Lung microvascular endothelial cell (primary cell): ENCODE data around the gene ITGB1. TPM values are rescaled to one million over a fixed set of nuclear protein-coding genes. Genes with fewer than 3 reads are reported as not detected.
A peak's percentile ranks its signal among the peaks of the same experiment; 100 is the strongest.
"Not testable (repeated sequence)": the region's sequence is repeated elsewhere in the genome, so short reads cannot be mapped to it uniquely, and the experiment has no call there.

Experiments
- DNase-seq, 2 donors: peaks; one replicate each; pipeline versions ENCODE4 v3.0.0 to v3.0.0-alpha.2; 2010; ENCODE audit warnings: low read depth in 2 of 2
- total RNA-seq: library from RNA; depleted of rRNA; stranded (reverse); fragments of >200 nt; gene quantifications from 2 replicates; pipeline ENCODE4 v1.2.1, GENCODE V29; 2014

Gene ITGB1
- total RNA-seq, 1 donor from 2014 or later, result 1,017 TPM

DNA sequence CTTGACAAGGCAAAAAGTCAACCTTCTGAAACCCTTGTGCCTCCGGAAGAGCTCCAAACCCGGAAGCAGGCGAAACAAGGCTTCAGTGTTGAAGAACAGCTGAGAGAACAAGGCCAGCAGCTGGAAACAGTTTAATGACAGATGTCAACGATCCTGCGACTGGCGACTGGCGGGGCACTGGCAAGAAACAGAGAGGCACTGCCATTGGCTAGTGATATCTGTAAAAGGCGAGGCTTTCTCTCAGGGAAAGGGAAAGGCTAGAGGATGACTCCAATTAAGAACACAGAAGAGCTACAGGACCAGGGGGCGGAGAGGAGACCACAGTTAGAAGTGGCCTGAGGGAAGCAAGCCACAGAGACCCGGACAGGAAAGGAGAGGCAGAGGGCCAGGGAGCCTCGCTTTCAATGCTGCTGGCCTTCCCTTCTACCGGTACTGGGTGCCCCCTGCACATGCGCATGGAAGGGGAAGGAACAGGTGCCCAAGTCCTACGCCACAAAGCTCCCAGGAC is 19.4 kb downstream of the ITGB1 start:
- DNase-seq, result peak; percentile 38 to 48

DNA sequence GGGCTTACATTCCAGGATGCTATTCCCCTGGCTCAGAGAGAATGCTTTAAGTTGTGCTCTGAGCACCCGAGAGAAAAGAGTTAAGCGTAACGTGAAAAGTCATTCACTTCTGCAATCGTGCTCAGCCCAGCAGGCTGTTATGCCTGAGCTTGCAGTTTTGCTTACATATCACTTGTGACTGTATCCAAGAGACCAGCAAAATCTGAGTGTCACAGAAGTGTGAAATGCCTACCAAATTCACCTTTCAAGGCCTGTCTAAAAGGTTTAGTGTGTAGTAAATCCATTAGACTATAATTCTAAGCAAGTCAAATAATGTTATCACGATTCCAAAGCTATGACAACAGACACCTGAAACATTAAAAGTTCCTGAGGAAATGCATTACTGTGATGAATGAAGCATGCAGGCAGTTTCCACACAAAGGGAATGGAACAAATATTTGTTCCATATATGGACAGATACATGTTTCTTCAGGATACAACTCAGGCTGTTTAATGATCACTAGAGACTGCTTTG is 20.1 kb downstream of the ITGB1 start:
- peak; percentile 43 to 81 for DNase-seq

DNA sequence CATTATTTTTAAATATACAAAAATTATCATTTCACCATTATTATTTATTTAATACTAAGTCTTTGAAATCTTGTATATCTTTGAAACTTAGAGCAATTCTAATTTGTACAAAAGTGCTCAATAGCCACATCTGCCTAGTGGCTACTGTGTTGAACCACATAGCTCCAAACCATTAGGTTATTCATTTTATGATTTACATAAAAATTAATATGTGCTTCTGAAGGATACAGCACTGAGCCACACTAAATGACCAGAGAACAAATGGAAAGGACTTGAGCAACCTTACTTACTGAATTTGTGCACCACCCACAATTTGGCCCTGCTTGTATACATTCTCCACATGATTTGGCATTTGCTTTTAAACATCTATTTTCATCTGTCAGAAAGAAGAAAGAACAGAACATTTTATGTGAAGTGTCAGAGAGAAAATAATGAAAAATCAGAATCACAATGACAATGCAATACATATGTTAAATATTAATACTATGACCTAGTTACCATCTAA is 25.8 kb downstream of the ITGB1 start:
- no peak for DNase-seq

DNA sequence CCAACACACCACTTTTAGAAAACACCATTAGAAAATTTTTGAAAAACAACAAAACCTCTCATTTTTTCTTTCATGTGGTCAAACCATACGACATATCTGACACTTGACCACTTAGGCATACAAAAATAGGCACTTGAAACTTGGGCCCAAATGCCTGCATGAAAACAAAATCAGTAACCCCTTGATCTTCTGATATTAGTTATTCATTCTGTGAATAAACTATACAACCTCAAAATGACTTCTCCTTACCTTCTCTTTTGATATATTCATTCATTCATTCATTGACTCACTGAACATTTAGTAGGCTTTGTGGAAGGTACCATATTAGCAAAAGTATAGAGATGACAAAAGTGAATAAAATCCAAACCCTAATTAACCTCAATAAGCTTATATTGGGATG is 26.4 kb downstream of the ITGB1 start:
- DNase-seq, result no peak

DNA sequence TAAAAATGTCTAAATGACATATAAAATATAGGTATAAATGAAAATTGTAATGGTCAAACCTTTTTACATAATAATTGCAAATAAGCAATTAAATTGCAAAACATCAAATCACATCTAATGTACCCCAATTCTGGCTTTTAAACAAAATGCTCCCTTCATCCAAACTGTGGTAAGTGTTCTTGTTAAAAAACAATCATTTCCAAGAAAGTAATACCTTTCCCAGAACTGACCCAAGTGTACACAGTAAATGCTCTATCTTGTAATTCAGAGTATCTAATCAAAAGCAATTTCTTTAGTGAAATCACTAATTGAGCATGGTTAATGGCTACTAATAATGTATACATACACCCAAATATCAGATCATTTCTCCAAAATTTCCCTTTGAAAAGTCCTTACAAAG is 28.0 kb downstream of the ITGB1 start:
- DNase-seq, result no peak

DNA sequence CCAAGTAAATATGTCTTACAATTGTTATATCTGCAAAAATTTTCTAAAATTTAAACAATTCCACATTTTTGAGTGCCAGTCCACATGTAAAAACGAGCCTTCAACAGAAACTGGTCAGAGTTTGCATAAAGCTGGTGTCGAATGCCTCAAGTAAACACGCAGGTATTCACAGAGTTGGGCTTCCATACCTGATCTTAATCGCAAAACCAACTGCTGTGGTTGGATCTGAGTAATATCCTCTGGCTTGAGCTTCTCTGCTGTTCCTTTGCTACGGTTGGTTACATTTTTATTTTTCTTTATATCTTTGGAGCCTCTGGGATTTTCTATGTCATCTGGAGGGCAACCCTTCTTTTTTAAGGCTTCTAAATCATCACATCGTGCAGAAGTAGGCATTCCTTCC is 28.4 kb downstream of the ITGB1 start:
- DNase-seq, result no peak

DNA sequence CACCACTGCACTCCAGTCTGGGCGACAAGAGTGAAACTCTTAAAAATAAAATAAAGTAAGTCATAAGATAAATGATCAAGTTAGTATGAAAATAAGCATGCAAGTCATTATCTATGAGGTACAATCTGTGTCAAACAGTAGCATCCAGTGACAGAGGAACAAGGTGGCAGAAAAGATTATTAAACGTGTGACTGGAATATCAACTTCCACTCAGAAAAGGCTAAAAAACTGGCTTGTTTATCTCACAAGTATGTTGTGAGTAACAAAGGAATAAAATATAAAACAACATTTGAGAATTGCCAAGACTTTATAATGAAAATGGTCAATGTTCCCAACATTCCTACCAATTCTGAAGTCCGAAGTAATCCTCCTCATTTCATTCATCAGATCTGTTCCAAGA is 30.3 kb downstream of the ITGB1 start:
- DNase-seq, result no peak

DNA sequence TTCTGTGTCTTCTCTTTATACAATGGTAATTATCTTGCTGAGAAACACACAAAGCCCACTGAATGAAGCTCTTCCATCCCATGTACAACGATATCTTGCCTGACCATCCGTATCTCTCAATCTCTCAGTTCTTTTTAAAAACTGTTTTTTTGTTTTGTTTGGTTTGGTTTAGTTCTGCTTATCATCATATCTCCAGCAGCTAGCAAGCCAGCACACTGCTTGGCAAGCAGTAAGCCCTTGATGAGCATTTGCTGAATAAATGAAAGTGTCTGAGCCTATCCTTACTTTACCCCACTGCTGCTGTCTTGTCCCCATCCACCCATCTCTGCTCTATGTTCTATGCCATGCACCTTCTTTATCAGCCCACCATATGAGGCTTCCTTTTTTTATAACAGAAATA is 34.2 kb downstream of the ITGB1 start:
- DNase-seq, result no peak

DNA sequence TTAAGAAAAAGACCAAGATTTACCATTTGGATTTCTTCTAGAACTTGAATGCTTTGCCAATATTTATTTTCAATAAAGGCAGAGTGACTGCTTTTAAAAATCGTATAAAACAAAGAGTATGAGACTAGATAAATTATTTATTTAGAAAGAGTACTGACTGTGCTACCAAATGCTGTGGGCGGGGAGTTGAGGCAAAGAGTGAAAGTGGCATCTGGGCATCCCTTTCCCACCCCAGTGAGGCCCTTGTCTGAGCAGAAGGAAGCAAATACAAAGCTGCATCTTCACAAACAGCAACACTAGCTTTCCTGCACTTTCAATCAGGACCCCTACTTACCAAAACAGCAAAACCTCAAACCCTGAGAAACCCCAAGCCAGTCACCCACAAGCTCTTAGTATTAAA is 34.9 kb downstream of the ITGB1 start:
- DNase-seq, result no peak

DNA sequence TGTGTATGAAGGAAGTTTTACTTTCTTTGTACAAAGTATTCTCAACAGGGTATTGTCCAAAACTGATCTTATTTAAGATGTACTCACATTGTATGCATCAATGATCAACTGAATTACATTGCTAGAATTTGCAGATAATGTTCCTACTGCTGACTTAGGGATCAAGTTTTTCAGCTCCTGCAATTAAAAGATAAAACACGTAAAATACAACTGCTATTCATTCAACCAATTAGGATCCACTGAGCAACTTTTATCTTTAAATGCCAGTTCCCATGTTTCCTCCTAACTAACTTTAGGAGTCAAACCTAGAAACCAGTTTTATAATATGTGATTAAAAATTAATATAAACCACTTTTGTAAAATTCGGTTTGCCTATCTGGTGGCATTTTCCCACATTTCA is 35.9 kb downstream of the ITGB1 start:
- no peak for DNase-seq

DNA sequence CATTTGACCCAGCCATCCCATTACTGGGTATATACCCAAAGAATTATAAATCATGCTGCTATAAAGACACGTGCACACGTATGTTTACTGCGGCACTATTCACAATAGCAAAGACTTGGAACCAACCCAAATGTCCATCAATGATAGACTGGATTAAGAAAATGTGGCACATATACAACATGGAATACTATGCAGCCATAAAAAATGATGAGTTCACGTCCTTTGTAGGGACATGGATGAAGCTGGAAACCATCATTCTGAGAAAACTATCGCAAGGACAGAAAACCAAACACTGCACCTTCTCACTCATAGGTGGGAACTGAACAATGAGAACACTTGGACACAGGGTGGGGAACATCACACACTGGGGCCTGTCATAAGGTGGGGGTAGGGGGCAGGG is 40.2 kb downstream of the ITGB1 start:
- not testable (repeated sequence) for DNase-seq

DNA sequence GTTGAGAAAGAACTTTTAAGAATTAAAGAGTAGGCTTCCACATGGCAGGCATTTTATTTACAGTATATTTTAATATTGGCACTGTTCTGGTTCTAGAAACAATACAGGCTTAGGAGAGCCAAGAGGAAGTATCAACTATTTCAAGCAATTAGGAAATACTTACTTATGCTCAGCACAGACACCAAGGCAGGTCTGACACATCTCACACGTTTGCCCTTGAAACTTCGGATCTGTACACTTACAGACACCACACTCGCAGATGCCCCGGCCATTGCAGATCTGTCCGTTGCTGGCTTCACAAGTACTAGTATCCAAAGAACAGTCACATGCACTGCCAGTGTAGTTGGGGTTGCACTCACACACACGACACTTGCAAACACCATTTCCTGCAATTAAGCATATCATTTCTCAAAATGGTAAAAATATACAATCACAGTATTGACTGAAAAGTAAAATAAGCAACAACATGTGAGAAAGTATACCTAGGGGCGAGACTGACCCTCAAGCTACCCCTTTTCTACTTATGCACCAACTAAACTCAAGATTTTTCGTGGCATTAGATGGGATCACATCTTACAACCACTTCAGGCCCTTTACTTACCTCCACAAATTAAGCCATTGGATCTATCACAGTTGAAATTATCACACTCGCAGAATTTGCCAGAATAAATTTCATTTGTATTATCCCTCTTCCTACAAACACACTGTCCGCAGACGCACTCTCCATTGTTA is 46.6 kb downstream of the ITGB1 start:
- DNase-seq, result no peak

DNA sequence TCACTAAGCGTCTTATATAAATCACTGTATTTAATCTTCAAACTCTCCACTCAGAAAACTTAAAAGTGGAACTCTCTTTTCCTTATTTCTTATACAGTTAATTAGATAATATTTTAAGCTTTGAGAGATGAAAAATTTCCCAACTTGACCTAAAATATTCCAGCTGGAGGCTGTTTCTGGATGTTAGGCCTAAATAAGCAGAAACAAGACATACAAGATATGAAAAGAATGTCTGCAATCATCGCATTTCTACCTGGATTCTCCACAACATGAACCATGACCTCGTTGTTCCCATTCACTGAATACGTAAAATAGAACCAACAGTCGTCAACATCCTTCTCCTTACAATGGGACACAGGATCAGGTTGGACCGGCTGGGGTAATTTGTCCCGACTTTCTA is 48.1 kb downstream of the ITGB1 start:
- not testable (repeated sequence) for DNase-seq

DNA sequence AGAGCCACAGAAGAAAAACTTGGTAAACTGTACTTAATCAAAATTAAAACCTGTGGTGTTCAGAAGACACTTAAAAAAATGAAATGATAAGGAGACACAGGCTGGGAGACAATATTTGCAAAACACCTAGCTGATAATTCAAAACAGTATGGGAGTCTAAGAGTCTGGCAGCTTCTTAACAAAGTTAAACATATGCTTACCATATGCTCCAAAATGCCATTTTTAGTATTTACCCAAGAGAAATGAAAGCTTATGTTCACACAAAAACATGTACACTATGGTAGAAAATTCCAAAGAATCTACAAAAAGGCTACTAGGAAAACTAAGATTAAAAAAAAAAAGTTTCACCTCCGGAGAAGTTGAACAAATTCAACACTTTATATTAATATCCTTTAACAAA is 48.6 kb downstream of the ITGB1 start:
- no peak for DNase-seq

DNA sequence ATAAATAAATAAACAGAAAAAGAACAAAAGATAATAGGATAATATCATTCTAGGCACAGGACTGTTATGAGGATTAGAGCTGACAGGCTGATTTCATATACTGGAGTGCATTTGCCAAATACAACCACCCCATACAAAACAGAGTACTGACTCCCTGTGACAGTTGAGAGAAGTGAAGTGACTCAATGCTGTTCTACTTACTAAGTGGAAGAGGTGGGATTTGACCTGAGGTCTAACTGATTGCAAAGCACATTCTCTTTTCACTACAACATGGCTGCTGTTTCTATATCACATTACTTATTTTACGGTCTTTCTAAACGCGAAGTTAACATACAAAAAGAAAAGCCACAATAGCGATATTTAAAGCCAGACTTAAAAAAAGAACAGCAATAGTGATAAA is 51.4 kb downstream of the ITGB1 start:
- DNase-seq, result no peak

DNA sequence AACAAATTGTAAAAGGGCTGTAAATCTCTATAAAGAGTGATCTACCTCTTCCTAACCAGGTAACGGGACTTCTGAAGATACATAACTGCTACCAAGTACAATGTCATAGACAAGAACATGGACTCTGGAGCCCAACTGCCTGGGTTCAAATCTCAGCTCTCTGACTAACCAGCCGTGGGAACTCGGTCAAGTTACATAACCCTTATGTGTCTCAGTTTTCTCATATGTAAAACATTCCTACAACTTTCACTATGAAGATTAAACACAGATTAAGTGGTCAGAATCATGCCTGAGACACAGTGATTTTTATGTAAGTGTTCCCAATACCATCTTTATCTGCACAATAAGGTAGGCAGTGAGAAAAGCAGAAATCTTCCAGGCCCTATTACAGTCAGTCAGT is 52.6 kb downstream of the ITGB1 start:
- DNase-seq, result no peak

DNA sequence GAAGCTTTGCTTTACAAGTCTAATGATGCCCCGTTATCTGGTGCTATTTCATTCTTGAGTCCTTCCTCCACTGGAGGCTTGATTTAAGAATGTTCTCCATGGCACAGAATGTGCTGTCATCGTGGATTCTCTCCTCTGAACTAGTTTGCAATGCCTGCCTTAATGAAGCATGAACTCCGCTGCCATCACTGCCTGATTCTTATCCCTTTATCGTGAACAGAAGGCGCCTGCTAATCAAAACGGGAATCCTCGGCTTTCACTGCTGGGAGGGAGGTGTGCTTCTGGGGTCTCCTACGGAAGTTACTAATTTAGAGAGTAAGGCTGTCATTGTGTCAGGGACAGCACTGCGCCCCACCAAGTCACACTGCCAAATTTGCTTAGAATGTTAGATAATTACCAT is 56.2 kb downstream of the ITGB1 start:
- DNase-seq, result no peak

DNA sequence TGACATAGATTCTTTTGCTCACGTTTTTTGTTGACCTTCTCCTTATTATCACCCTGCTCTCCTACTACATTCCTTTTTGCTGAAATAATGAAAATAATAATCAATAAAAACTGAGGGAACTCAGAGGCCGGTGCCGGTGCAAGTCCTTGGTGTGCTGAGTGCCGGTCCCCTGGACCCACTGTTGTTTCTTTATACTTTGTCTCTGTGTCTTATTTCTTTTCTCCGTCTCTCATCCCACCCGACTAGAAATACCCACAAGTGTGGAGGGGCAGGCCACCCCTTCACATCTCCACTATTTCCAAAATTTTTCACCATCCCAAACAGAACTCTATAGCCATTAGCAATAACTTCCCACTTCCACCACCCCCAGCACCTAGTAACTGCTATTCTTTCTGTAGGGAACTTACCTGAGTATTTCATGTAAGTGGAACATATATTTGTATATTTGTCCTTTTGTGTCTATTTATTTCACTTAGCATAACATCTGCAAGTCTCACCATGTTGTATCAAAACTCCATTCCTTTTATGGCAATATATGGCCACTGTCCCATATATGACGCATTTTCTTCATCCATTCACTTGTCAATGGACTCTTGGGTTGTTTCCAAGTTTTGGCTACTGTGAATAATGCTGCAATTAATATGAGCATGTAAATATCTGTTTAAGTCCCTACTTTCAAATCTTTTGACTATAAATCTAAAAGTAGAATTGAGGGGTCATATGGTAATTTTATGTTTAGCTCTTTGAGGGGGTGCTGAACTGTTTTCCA is 62.6 kb downstream of the ITGB1 start:
- peak in 1 of 2 donors; percentile 19 for DNase-seq

DNA sequence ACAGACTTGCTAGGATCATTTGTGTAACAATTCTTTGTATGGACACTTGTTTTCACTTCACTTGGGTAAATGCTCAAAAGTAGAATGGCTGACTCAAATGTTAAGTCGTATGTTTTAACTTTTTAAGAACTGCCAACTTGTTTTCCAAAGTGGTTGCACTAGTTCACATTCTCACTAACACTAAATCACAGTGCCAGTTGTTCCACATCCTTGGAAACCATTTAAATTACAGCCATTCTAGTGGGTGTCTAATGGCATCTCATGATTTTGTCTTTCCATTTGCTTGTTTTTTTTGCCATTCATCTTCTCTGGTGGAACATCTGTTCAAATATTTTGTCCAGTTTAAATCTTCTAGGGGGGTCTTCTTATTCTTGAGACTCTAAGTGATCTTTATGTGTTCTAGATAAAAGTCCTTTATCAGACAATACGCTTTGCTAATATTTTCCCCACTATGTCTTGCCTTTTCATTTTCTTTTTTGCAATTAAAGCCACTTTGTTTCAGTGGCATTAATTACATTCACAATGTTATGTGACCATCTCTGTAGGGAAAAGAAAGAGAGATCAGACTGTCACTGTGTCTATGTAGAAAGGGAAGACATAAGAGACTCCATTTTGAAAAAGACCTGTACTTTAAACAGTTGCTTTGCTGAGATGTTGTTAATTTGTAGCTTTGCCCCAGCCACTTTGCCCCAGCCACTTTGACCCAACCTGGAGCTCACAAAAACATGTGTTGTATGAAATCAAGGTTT is 63.9 kb downstream of the ITGB1 start:
- no peak for DNase-seq

DNA sequence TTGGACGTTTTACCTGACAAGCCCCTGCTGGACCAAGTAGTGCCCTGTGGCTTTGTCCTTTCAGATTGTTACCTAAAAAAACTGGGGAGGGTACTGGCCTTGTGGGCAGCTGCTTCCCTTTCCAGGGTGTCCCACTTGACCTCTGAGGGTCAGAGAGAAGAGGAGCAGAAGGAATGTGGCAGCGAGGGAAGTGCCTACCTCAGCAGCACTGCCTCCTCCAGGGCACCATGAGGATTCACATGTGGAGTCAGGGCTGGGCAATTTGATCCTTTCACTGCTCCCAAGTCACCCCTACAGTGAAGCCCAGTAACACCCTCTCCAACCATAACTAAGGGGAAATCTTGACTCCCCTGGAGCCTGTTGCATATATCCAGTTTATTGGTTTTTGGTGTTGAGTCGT is 64.6 kb downstream of the ITGB1 start:
- no peak for DNase-seq

DNA sequence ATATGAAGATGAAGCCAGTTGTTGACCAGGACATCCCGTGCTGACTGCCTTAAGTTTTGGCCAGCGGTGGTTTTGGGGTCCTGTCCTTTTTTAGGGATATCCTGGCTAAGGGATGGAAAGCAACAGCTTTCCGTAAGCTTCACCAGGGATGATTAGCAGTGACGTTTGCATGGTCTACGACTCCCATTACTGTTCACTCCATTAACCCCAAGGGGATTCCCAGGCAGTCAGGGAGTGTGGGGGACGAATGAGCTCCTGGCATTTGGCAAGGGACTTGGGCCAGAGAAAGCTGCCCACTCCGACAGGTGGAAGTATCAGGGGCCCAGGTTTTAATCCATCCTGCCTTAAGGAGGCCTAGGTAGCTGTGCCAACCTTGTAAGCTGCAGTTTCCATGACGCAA is 66.8 kb downstream of the ITGB1 start:
- DNase-seq, result no peak

DNA sequence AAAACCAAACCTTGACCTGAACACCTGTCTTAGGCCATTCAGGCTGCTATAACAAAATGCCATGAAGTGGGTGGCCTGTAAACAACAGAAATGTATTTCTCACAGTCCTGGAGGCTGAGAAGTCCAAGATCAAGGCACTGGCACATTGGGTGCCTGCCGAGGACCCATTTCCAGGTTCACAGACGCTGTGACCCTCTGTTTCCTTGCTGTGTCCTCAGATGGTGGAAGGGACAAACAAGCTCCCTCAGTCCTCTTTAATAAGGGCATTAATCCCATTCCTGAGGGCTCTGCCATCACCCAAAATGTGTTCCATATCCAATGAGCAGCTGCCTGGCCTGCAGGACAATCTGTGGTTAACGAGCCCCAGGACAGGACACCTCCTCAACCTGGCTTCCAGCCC is 67.6 kb downstream of the ITGB1 start:
- DNase-seq, result no peak
